Middle frontal gyrus (tissue), 1 donor: ENCODE data around the gene SHANK3.
A peak's percentile ranks its signal among the peaks of the same experiment; 100 is the strongest.

ENCODE experiments used
- DNase-seq: peaks from one replicate; pipeline ENCODE4 v3.0.0-alpha.2; 2015; ENCODE audit warnings: low spot score; ENCODE audit errors: extremely low spot score

Gene SHANK3

DNA sequence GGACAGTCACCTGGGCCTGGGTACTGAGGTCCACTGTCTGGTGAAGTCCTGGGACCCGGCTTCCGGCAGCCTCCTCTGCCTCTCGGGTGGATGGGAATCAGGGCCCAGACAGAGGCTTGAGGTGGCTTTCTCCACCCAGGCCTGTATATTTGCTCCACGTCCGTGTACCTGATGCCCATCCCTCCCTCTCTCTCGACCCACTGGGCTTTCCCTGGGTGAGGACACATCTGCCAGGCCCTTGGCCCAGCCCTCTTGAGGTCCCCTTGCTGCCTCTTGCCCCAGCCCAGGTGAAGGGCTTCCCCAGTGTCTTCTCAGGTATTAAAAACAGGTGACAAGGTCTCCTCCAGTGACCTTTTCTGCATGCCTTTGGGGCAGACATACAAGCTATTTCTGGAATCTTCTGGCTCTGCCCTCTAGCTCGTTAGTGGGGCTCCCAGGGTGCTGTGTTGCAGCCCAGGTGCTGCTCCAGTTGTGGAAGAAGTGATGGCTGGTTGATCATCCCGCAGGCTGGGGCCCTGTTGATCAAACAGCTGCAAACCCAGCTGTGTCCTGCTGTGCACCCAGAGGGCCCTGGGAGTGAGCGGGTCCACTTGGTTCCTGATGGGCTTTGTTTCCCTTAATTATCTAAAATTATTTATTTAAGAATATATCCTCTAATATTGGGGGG, 39.9 kb downstream of the SHANK3 start:
- DNase-seq, result no peak

DNA sequence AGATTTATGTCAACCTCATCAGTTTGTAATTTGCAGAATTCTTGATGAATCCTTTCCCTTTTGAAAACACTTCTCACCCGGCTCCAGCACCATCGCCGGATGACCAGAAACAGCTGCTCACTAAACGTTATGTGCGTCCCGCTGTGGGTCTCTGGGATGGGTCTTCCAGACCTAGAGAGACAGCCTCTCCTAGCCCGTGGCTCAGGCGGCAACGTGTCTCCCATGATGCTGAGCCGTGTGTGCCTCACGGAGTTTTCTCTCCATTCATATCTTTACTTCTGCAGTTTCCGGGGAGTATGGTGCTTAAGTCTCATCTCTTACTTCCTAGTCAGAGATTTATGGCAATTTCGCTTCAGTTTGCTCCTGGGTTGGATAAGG, 40.4 kb downstream of the SHANK3 start:
- DNase-seq, result no peak

DNA sequence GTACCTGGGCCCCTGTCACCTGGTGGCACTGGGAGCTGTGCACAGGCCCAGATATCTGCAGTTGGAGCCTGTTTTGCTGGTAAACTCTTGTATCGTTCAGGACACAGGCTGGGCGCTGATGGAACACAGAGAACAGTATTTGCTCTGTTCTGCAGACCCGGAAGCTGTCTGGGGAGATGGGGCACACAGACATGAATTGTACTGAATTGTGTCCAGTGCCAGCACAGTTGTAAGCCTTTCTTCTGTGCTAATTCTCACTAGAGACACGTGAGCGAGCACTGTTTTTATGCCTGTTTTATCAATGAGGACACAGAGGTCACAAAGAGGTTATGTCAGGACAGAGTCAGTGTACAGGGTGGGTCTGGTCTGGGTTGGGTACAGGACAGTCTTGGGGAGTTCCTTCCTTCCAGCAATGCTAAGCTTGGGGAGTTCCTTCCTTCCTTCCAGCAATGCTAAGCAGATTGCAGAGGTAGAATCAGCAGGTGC, 41.0 kb downstream of the SHANK3 start:
- DNase-seq, result peak; percentile 81

DNA sequence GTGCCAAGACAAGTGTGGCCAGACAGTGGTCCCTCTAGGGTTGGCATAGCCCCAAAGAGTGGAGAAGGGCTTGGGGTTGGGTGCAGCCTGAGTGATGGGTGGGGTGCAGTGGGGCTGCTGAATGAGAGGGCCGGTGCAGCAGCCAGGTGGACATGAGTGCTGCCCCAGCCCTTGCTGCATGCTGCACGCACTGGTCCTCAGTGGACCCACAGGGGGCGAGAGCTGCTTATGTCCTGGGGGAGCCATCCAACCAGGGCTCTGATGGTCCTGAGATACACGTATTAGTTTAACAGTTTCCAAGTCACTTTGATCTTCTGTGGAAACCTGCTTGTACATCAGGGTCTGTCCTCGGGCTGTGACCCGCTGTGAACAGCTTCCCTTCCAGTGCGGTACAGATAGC, 41.5 kb downstream of the SHANK3 start:
- no peak for DNase-seq

DNA sequence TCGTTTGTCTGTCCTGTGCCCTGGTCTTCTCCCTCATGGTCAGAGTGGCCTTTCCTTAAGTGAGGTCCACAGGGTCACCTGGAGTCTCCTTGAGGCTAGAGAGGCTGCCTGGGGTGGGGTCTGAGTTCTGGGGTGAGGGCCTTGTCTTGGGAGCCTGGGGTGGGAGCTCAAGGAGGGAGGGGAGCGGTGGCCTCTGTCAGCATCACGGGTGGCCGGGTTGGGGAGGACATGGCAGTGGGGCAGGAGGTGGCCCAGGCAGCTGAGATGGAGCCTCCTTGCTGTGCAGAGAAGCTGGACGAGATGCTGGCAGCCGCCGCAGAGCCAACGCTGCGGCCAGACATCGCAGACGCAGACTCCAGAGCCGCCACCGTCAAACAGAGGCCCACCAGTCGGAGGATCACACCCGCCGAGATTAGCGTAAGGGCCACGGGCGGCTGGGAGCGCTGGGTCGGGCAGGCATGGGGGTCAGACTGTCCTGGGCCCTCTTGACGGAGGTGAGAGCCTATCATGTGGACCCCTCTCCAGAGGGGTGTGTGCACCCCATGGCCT, 42.1 kb downstream of the SHANK3 start:
- DNase-seq, result no peak

DNA sequence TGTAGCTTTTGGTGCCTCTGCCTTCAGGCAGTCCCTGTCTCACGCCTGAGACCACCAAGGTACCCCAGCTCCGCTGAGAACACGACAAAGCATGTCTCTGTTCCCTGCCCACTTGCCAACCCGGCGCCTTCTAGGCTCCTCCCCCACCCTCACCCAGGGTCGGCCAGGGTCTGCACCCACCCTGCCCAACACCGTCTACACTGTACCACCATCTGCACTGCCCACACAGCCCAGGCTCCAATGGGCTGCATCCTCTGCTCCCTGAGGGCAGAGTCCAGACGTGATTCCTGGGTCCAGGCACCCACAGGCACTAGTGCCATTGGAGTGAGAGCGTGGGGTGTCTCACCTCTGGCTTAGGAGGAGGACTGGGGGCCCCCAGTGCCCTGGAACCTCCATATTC, 42.6 kb downstream of the SHANK3 start:
- DNase-seq, result no peak

DNA sequence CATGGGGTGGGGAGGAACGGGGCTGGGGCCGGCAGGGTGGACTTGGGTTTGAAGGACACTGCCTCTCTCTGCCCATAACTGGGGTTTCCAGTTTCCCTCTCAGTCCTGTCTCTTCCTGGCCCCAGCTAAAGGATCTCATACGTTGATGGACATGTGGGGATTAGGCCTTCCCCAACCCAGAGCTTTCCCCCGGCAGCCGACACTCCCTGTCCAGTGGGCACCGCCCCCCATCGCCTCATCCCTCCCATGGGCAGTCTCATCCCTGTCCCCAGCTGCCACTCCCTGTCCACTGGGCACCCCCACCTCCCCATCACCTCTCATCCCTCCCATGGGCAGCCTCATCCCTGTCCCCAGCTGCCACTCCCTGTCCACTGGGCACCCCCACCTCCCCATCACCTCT, 43.2 kb downstream of the SHANK3 start:
- no peak for DNase-seq

DNA sequence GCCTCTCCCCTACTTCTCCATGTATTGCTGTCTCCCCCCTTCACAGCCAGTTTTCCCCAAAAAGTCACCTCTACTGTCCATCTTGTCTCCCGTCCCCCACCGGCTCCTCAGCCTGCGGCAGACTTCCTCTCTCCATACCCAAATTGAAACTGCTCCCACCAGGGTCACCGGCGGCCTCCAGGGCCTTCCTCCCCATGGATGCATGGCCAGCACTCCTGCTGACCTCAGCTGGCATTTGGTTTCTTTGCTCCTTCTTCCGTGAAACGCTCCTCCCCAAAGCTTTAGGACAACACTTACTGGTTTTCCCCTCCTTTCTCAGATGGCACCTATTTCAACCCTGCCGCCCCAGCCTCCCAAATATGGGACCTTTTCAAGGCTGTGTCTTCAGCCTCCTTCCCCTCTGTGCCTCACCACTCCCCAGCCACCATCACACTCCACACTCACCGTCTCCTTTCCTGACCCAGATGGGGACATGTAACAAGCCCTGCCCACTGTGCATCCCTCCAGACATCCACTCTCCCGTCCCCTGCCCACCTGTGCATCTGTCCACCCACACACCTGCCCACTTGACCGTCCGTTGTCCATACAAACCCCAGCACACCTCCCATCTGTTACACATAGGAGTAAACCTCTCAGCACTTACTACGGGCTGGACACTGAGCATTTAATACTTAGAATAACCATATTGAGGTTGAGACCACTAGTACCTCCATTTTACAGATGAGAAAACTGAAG, 43.8 kb downstream of the SHANK3 start:
- no peak for DNase-seq

DNA sequence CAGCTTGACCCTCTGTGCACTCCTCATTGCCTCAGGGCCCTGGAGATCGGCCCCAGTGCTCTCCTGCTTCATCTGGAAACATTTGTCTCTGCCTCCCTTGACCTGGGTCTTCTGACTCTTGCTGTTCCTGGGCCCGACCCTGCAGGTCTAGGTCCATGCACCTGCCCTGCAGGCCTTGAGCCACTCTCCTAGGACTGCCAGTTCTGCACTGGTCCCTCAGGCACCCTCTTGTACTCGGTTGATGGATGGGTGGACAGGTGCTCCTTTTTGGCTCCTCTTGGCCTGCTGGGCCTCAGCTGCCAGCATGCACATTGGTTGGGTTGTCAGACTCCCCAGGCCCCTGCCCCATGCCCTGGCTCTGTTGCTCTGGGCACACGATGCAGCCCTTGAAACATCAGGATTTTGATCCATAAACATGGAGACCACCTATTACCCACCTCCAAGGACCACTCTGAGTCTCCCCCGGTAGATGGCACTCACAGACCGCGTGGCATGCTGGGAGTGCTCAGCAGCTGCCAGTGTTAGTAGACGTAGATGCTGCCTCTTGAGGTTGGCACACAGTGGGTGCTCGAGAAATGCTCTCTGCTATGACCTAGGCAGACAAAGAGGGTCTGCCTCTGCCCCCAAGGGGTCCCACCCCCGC, 45.2 kb downstream of the SHANK3 start:
- no peak for DNase-seq

DNA sequence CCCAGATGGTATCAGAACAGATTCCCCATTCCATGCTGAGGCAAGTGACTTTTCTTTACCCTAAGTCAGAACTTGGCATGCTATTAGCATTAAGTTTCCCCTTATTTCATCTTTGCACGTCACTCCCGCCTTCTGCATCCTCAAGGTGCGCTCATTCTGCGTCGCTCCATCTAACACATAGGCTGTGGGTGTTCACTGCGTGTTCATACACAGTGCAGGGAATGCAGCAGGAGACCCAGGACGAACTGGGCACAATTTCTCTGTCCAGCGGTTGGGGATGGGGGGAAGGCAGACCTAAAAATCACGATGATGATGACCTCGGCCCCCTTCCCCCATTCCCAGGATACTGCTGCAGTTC, 45.7 kb downstream of the SHANK3 start:
- no peak for DNase-seq

DNA sequence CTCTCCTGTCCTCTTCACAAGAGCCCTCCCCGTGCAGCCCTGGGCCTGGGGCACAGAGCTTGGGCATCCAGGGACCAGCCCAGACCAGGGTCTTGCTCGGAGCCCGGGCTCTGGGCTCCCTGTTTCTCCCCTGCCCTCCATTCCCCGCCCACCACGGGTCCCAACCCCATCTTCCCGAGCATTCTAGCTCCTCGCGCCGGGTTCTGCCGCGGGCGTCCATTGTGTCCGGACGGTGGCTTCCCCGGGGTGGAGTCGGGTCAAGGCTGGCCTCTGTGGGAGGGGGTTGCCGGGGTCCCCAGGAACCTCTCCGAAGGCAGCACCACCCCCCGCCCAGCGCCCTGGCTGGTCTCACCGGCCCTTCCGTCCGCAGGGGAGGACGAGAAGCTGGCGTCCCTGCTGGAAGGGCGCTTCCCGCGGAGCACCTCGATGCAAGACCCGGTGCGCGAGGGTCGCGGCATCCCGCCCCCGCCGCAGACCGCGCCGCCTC, 47.2 kb downstream of the SHANK3 start:
- no peak for DNase-seq

DNA sequence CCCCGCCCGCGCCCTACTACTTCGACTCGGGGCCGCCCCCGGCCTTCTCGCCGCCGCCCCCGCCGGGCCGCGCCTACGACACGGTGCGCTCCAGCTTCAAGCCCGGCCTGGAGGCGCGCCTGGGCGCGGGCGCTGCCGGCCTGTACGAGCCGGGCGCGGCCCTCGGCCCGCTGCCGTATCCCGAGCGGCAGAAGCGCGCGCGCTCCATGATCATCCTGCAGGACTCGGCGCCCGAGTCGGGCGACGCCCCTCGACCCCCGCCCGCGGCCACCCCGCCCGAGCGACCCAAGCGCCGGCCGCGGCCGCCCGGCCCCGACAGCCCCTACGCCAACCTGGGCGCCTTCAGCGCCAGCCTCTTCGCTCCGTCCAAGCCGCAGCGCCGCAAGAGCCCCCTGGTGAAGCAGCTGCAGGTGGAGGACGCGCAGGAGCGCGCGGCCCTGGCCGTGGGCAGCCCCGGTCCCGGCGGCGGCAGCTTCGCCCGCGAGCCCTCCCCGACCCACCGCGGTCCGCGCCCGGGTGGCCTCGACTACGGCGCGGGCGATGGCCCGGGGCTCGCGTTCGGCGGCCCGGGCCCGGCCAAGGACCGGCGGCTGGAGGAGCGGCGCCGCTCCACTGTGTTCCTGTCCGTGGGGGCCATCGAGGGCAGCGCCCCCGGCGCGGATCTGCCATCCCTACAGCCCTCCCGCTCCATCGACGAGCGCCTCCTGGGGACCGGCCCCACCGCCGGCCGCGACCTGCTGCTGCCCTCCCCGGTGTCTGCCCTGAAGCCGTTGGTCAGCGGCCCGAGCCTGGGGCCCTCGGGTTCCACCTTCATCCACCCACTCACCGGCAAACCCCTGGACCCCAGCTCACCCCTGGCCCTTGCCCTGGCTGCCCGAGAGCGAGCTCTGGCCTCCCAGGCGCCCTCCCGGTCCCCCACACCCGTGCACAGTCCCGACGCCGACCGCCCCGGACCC, 48.0 kb downstream of the SHANK3 start:
- no peak for DNase-seq

DNA sequence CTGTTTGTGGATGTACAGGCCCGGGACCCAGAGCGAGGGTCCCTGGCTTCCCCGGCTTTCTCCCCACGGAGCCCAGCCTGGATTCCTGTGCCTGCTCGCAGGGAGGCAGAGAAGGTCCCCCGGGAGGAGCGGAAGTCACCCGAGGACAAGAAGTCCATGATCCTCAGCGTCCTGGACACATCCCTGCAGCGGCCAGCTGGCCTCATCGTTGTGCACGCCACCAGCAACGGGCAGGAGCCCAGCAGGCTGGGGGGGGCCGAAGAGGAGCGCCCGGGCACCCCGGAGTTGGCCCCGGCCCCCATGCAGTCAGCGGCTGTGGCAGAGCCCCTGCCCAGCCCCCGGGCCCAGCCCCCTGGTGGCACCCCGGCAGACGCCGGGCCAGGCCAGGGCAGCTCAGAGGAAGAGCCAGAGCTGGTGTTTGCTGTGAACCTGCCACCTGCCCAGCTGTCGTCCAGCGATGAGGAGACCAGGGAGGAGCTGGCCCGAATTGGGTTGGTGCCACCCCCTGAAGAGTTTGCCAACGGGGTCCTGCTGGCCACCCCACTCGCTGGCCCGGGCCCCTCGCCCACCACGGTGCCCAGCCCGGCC, 48.7 kb downstream of the SHANK3 start:
- no peak for DNase-seq

DNA sequence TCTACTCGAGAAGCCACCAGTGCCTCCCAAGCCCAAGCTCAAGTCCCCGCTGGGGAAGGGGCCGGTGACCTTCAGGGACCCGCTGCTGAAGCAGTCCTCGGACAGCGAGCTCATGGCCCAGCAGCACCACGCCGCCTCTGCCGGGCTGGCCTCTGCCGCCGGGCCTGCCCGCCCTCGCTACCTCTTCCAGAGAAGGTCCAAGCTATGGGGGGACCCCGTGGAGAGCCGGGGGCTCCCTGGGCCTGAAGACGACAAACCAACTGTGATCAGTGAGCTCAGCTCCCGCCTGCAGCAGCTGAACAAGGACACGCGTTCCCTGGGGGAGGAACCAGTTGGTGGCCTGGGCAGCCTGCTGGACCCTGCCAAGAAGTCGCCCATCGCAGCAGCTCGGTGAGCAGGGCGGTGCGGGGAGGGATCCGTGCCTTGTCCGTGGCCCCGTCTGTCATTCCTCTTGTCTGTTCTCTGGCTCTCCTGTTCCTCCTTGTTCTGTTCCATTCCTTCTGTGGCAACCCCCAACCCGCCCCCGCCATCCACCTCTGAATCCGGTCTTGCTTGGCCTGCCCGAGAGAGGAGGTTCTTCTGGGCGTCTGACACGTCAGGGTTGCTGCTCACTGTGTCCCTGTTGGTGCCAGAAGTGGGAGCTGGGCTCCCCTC, 49.6 kb downstream of the SHANK3 start:
- DNase-seq, result no peak
